ENCODE results near the gene ADAP2.

The ADAP2 gene

DNA sequence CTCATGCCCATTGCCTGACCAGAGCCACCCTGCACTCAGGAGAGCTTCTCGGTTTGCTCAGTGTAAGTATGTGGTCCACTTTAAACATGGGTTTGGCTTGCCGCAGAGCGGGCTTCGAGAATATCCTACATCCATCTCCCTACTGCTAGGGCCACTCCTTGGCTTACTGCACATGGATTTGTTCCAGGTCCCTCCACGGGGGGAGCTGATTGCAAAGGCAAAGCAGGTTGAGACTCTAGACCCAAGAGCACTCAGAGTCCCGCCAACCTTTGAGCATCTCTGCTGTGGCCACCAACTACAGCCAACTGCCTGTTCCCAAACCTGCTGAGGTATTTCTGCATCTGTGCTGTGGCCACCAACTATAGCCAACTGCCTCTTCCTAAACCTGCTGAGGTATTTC is 75.5 kb downstream of the ADAP2 start:
- Histone ChIP-seq H2AFZ (ENCODE audit: insufficient read depth, low read length, poor library complexity) (no peak overlapping the region), H3K18ac (ENCODE audit: low read length) (no peak overlapping the region), H4K91ac (ENCODE audit: low read depth, low read length) (no peak overlapping the region), H2AK5ac (ENCODE audit: low read length) (no peak overlapping the region), H2BK5ac (ENCODE audit: low read depth, low read length, poor library complexity) (no peak overlapping the region), H3K79me1 (ENCODE audit: low read length) (no peaks in the 10 kb centered on the region), H3K36me3 (ENCODE audit: control insufficient read depth in 1 of 2, insufficient read depth in 2 of 2, low read length in 2 of 2) (peaks cover 13 to 17% of the 10 kb centered on the region in 2 experiments), H2BK120ac (ENCODE audit: insufficient read depth, low read length, poor library complexity) (no peak overlapping the region), H3K14ac (ENCODE audit: low read length) (no peak overlapping the region), H3K4me3 (ENCODE audit: low read depth, low read length) (no peak overlapping the region), H4K12ac (ENCODE audit: low read depth, low read length) (no peak overlapping the region), H3K4me1 (ENCODE audit: control insufficient read depth in 1 of 2, insufficient read depth in 2 of 2, low read length in 2 of 2) (no peaks in the 10 kb centered on the region), H3K27me3 (ENCODE audit: insufficient read depth, low read length) (no peaks in the 10 kb centered on the region), H3K4ac (ENCODE audit: low read depth, low read length) (no peak overlapping the region), H3K4me2 (ENCODE audit: low read length) (no peak overlapping the region), H3K79me2 (ENCODE audit: control insufficient read depth, insufficient read depth, low read length, poor library complexity) (no peaks in the 10 kb centered on the region), H3K23ac (ENCODE audit: low read length) (no peak overlapping the region), H3K9ac (ENCODE audit: low read length) (no peak overlapping the region), H4K8ac (ENCODE audit: low read depth, low read length) (no peak overlapping the region), H2BK12ac (ENCODE audit: low read length) (no peak overlapping the region), H3K27ac (ENCODE audit: low read depth, low read length) (no peak overlapping the region), H3K9me3 (ENCODE audit: insufficient read depth, low read depth, low read length) (no peaks in the 10 kb centered on the region)
- DNase-seq, result no peak
- no CpG with 5 or more reads among the region's 6 CpGs for WGBS (ENCODE audit: extremely low coverage, insufficient coverage, insufficient read length)

DNA sequence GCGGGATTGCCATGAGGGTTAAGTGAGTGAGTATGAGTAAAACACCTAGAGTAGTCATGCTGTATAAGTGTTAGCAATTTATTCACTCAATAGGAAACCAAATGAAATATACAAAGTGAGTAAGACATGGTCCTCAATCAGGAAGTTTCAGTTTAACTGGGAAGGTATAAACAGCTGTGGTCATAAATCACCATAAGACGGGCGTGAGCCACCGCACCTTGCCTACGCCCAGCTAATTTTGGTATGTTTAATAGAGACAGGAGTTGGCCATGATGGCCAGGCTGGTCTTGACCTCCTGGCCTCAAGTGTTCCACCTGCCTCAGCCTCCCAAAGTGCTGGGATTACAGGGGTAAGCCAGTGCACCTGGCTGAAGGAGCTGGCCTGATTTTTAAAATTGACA is 76.1 kb downstream of the ADAP2 start:
- Histone ChIP-seq H3K27me3 (ENCODE audit: insufficient read depth, low read length) (no peaks in the 10 kb centered on the region), H3K36me3 (ENCODE audit: control insufficient read depth in 1 of 2, insufficient read depth in 2 of 2, low read length in 2 of 2) (peaks cover 13 to 17% of the 10 kb centered on the region in 2 experiments), H3K9ac (ENCODE audit: low read length) (no peak overlapping the region), H3K14ac (ENCODE audit: low read length) (no peak overlapping the region), H3K4me2 (ENCODE audit: low read length) (no peak overlapping the region), H3K79me2 (ENCODE audit: control insufficient read depth, insufficient read depth, low read length, poor library complexity) (no peaks in the 10 kb centered on the region), H4K12ac (ENCODE audit: low read depth, low read length) (no peak overlapping the region), H2BK120ac (ENCODE audit: insufficient read depth, low read length, poor library complexity) (no peak overlapping the region), H3K18ac (ENCODE audit: low read length) (no peak overlapping the region), H3K9me3 (ENCODE audit: insufficient read depth, low read depth, low read length) (no peaks in the 10 kb centered on the region), H2BK12ac (ENCODE audit: low read length) (no peak overlapping the region), H3K27ac (ENCODE audit: low read depth, low read length) (no peak overlapping the region), H2BK5ac (ENCODE audit: low read depth, low read length, poor library complexity) (no peak overlapping the region), H3K79me1 (ENCODE audit: low read length) (no peaks in the 10 kb centered on the region), H2AFZ (ENCODE audit: insufficient read depth, low read length, poor library complexity) (no peak overlapping the region), H3K4me1 (ENCODE audit: control insufficient read depth in 1 of 2, insufficient read depth in 2 of 2, low read length in 2 of 2) (no peaks in the 10 kb centered on the region), H3K4me3 (ENCODE audit: low read depth, low read length) (no peak overlapping the region), H4K8ac (ENCODE audit: low read depth, low read length) (no peak overlapping the region), H3K4ac (ENCODE audit: low read depth, low read length) (no peak overlapping the region), H4K91ac (ENCODE audit: low read depth, low read length) (no peak overlapping the region), H3K23ac (ENCODE audit: low read length) (no peak overlapping the region), H2AK5ac (ENCODE audit: low read length) (no peak overlapping the region)
- no CpG with 5 or more reads among the region's 5 CpGs for WGBS (ENCODE audit: extremely low coverage, insufficient coverage, insufficient read length)
- no peak for DNase-seq

DNA sequence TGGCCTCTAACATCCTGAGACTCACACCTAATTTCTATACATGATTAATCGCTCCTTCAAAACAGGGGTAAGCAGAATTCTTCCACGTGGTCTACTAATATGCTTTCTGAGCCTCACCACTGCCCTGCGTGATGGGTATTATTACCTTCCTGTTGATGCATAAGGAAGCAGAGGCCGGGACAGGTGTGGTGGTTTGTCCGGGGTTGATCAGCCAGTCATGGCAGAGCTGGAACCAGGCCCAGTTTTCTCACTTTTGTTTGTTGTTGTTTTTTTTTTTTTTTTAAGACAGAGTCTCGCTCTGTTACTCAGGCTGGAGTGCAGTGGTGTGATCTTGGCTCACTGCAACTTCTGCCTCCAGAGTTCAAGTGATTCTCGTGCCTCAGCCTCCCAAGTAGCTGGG is 80.3 kb downstream of the ADAP2 start:
- no peaks in the 10 kb centered on the region for H3K27me3 ChIP-seq (ENCODE audit: insufficient read depth, low read length)
- peaks cover 11 to 16% of the 10 kb centered on the region in 2 experiments for H3K36me3 ChIP-seq (ENCODE audit: control insufficient read depth in 1 of 2, insufficient read depth in 2 of 2, low read length in 2 of 2)
- no peak overlapping the region for H4K12ac ChIP-seq (ENCODE audit: low read depth, low read length)
- H3K18ac ChIP-seq (ENCODE audit: low read length), result no peak overlapping the region
- no peaks in the 10 kb centered on the region for H3K79me2 ChIP-seq (ENCODE audit: control insufficient read depth, insufficient read depth, low read length, poor library complexity)
- no CpG with 5 or more reads among the region's 7 CpGs for WGBS (ENCODE audit: extremely low coverage, insufficient coverage, insufficient read length)
- H3K4me2 ChIP-seq (ENCODE audit: low read length), result no peak overlapping the region
- H3K4me3 ChIP-seq (ENCODE audit: low read depth, low read length), result no peak overlapping the region
- H3K4me1 ChIP-seq (ENCODE audit: control insufficient read depth in 1 of 2, insufficient read depth in 2 of 2, low read length in 2 of 2), result no peaks in the 10 kb centered on the region
- no peak overlapping the region for H3K14ac ChIP-seq (ENCODE audit: low read length)
- no peak overlapping the region for H2BK120ac ChIP-seq (ENCODE audit: insufficient read depth, low read length, poor library complexity)
- H2AK5ac ChIP-seq (ENCODE audit: low read length), result no peak overlapping the region
- H3K79me1 ChIP-seq (ENCODE audit: low read length), result no peaks in the 10 kb centered on the region
- H3K9ac ChIP-seq (ENCODE audit: low read length), result no peak overlapping the region
- no peak overlapping the region for H2BK12ac ChIP-seq (ENCODE audit: low read length)
- H3K9me3 ChIP-seq (ENCODE audit: insufficient read depth, low read depth, low read length), result no peaks in the 10 kb centered on the region
- H2BK5ac ChIP-seq (ENCODE audit: low read depth, low read length, poor library complexity), result no peak overlapping the region
- H3K4ac ChIP-seq (ENCODE audit: low read depth, low read length), result no peak overlapping the region
- no peak overlapping the region for H3K27ac ChIP-seq (ENCODE audit: low read depth, low read length)
- H2AFZ ChIP-seq (ENCODE audit: insufficient read depth, low read length, poor library complexity), result no peak overlapping the region
- no peak for DNase-seq
- no peak overlapping the region for H4K8ac ChIP-seq (ENCODE audit: low read depth, low read length)
- H3K23ac ChIP-seq (ENCODE audit: low read length), result no peak overlapping the region
- H4K91ac ChIP-seq (ENCODE audit: low read depth, low read length), result no peak overlapping the region

DNA sequence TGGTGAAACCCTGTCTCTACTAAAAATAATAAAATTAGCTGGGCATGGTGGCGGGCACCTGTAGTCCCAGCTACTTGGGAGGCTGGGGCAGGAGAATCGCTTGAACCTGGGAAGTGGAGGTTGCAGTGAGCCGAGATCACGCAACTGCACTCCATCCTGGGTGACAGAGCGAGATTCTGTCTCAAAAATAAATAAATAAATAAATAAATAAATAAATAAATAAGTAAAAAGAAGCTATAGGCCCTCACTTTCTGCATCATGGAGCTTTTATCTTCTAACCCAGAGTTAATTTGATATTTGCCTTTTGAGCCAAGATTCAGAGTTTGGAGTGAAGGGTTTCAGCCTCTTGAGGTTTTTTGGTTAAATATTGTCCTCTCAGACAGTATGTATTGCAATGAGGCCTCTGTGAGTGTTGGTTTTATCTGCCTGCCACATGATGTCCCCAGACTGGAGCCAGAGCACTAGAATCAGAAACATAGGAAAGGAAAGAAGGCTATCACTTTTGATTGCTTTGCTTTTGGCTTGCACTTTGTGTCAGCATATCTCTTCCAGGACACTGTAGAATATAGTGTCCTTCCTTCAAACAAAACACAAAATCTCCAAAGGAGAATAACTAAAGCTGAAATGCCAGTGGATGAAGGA is 81.6 kb downstream of the ADAP2 start:
- H2AFZ ChIP-seq (ENCODE audit: insufficient read depth, low read length, poor library complexity), result no peak overlapping the region
- no peaks in the 10 kb centered on the region for H3K4me1 ChIP-seq (ENCODE audit: control insufficient read depth in 1 of 2, insufficient read depth in 2 of 2, low read length in 2 of 2)
- no peak overlapping the region for H4K91ac ChIP-seq (ENCODE audit: low read depth, low read length)
- no peak overlapping the region for H3K14ac ChIP-seq (ENCODE audit: low read length)
- H3K23ac ChIP-seq (ENCODE audit: low read length), result no peak overlapping the region
- H4K8ac ChIP-seq (ENCODE audit: low read depth, low read length), result no peak overlapping the region
- H4K12ac ChIP-seq (ENCODE audit: low read depth, low read length), result no peak overlapping the region
- no peak overlapping the region for H3K4ac ChIP-seq (ENCODE audit: low read depth, low read length)
- no peak overlapping the region for H3K18ac ChIP-seq (ENCODE audit: low read length)
- H2BK5ac ChIP-seq (ENCODE audit: low read depth, low read length, poor library complexity), result no peak overlapping the region
- H3K27ac ChIP-seq (ENCODE audit: low read depth, low read length), result no peak overlapping the region
- no peaks in the 10 kb centered on the region for H3K79me2 ChIP-seq (ENCODE audit: control insufficient read depth, insufficient read depth, low read length, poor library complexity)
- no peak overlapping the region for H2AK5ac ChIP-seq (ENCODE audit: low read length)
- H3K9me3 ChIP-seq (ENCODE audit: insufficient read depth, low read depth, low read length), result no peaks in the 10 kb centered on the region
- H2BK120ac ChIP-seq (ENCODE audit: insufficient read depth, low read length, poor library complexity), result no peak overlapping the region
- H3K27me3 ChIP-seq (ENCODE audit: insufficient read depth, low read length), result no peaks in the 10 kb centered on the region
- H3K9ac ChIP-seq (ENCODE audit: low read length), result no peak overlapping the region
- WGBS (ENCODE audit: extremely low coverage, insufficient coverage, insufficient read length), result no CpG with 5 or more reads among the region's 5 CpGs
- no peak overlapping the region for H3K4me3 ChIP-seq (ENCODE audit: low read depth, low read length)
- DNase-seq, result no peak
- no peak overlapping the region for H3K4me2 ChIP-seq (ENCODE audit: low read length)
- H3K36me3 ChIP-seq (ENCODE audit: control insufficient read depth in 1 of 2, insufficient read depth in 2 of 2, low read length in 2 of 2), result peaks cover 4 to 7% of the 10 kb centered on the region in 2 experiments
- no peak overlapping the region for H2BK12ac ChIP-seq (ENCODE audit: low read length)
- H3K79me1 ChIP-seq (ENCODE audit: low read length), result peaks cover 1% of the 10 kb centered on the region
